Sigmoid colon (tissue), 7 donors: ENCODE results near the gene MBD4. TPM values are rescaled to one million over a fixed set of nuclear protein-coding genes. Genes with fewer than 3 reads are reported as not detected.

ENCODE experiments used
- DNase-seq: peaks from one replicate; pipeline ENCODE4 v3.0.0-alpha.2; 2019
- H3K27ac ChIP-seq, 4 donors: fragments of 200-600 bp; sonication (generic); one replicate each; pipeline ENCODE4 v1.5.1; 2016 to 2019; ENCODE audit warnings: mild to moderate bottlenecking in 1 of 4
- H3K27me3 ChIP-seq, 3 donors: fragments of 200-600 bp; sonication (generic); one replicate each; pipeline ENCODE4 v1.5.1; 2019; ENCODE audit warnings: mild to moderate bottlenecking in 1 of 3
- H3K36me3 ChIP-seq, 4 donors: fragments of 200-600 bp; sonication (generic); one replicate each; pipeline ENCODE4 v1.5.1; 2016 to 2019
- H3K4me1 ChIP-seq, 4 donors: fragments of 200-600 bp; sonication (generic); one replicate each; pipeline ENCODE4 v1.5.1; 2017 to 2019
- H3K4me3 ChIP-seq, 4 donors: fragments of 200-600 bp; sonication (generic); one replicate each; pipeline ENCODE4 v1.5.1; 2017 to 2019; ENCODE audit warnings: mild to moderate bottlenecking in 2 of 4, moderate library complexity in 1 of 4
- H3K9me3 ChIP-seq, 4 donors: fragments of 200-600 bp in 3 of 4; sonication (generic) in 3 of 4; one replicate each; pipeline versions ENCODE4 v1.5.1 to v1.6.1; 2013 to 2019
- CTCF ChIP-seq, 4 experiments: fragments of 450-650 bp in 3 of 4; fragments of 200-600 bp in 1 of 4; IDR thresholded peaks; one replicate each; pipeline ENCODE4 v1.5.1; 2016 to 2019; ENCODE audit warnings: antibody characterized with exemption in 4 of 4, mild to moderate bottlenecking in 3 of 4, moderate library complexity in 2 of 4
- EP300 ChIP-seq, 4 donors: sonication (generic); formaldehyde crosslinking; IDR thresholded peaks; one replicate each; pipeline ENCODE4 v1.6.1; 2017; ENCODE audit warnings: antibody characterized with exemption in 4 of 4
- POLR2A ChIP-seq, 2 donors: fragments of 450-650 bp; IDR thresholded peaks; one replicate each; pipeline ENCODE4 v1.6.1; 2016; ENCODE audit warnings: antibody characterized with exemption in 2 of 2, mild to moderate bottlenecking in 2 of 2, moderate library complexity in 2 of 2
- POLR2AphosphoS5 ChIP-seq, 4 donors: sonication (generic); formaldehyde crosslinking; IDR thresholded peaks; one replicate each; pipeline ENCODE4 v1.6.1; 2017; ENCODE audit warnings: antibody characterized with exemption in 4 of 4
- WGBS, 2 donors: extraction: QIAGEN DNeasy Blood & Tissue Kit; methylation state at CpG; one replicate each; pipeline ENCODE4 v1.1.7; 2013; 5-methylcytosine and 5-hydroxymethylcytosine counted together
- intact Hi-C: fragments of 100-400 bp; cut with DNase I; formaldehyde crosslinking; loops from one replicate; pipeline ENCODE4 v1.15.1; 2023
- polyA plus RNA-seq, 3 donors: library from polyadenylated mRNA; stranded (reverse); fragments of 200-250 nt; gene quantifications; one replicate each; pipeline ENCODE4 v1.2.3, GENCODE V29; 2013
- small RNA-seq, 3 donors: library from RNA; depleted of rRNA; stranded (forward); fragments of <200 nt; gene quantifications; one replicate each; pipeline ENCODE3, GENCODE V24; 2016
- total RNA-seq, 4 donors: library from RNA; depleted of rRNA; stranded (reverse); fragments of >200 nt; gene quantifications; one replicate each; pipeline ENCODE4 v1.1.0, GENCODE V29; 2016
- donor health status: healthy with polysubstance abuse.
- donor health status: Bipolar disorder and iron deficiency.
- donor health status: healthy.

MBD4 gene
- total and polyA plus RNA-seq, 7 donors: 11.8 to 21.6 (median 15.8) TPM

DNA sequence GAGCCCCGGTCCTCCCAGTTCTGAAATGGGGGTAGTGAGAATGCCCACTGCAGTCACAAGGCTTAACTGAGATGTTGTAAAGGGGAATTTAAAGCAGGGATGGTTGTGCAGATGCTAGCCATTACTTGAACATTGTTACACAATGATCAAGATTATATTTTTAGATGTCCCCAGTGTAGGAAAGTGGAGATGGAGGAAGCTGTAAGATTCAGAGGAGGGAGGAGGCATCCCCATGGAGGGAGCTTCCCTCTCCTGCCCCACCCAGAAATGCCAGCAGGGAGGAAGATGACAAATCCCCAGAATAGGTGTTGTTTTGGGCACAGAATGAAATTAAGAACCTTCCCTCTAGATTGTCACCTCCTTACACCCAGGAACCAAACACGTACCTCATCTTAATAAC, 57.4 kb downstream of the MBD4 start:
- Histone ChIP-seq H3K4me3 (no peak overlapping the region), H3K4me1 (no peaks in the 10 kb centered on the region), H3K36me3 (peaks cover 0 to 10% (median 3%) of the 10 kb centered on the region in 4 donors), H3K27ac (no peak overlapping the region), H3K27me3 (no peaks in the 10 kb centered on the region), H3K9me3 (no peaks in the 10 kb centered on the region)
- intact Hi-C loops: no loop called here
- 93% methylated on average over 2 of the region's 2 CpGs for whole genome bisulfite sequencing, 2 donors
- no peak for DNase-seq
- TF ChIP-seq EP300 (IDR thresholded peaks at IDR 0.05): no peak
- TF ChIP-seq POLR2A (IDR thresholded peaks at IDR 0.05): no peak
- no peak for TF ChIP-seq POLR2AphosphoS5 (IDR thresholded peaks at IDR 0.05)
- no peak for TF ChIP-seq CTCF (IDR thresholded peaks at IDR 0.05)

Small RNA genes within 50 kb of the gene (small RNA-seq; reads per million reads assigned to genes)
- gene SNORA7B: 7.2 to 43.2 (median 34.7) reads per million in 3 donors

Other genes starting within 250 kb of the MBD4 start
- gene COPG1, start 190.3 kb downstream of the MBD4 start, total RNA-seq: 10 to 100 TPM; 50.9 to 78.1 (median 57.9) TPM
- gene COPG1, start 190.3 kb downstream of the MBD4 start, polyA plus RNA-seq: 100 to 1,000 TPM; 104 to 151 (median 148) TPM
- 10 to 100 TPM; 15.2 to 22.5 (median 20.2) TPM for gene HMCES, start 161.1 kb downstream of the MBD4 start, total RNA-seq
- 10 to 100 TPM; 21.6 to 41.2 (median 25.4) TPM for gene HMCES, start 161.1 kb downstream of the MBD4 start, polyA plus RNA-seq
- under 1 TPM in 1 of 4 donors, not detected in 3; 0.36 TPM for gene EFCAB12, start 11.3 kb downstream of the MBD4 start, total RNA-seq
- gene EFCAB12, start 11.3 kb downstream of the MBD4 start, polyA plus RNA-seq: under 1 TPM in 2 of 3 donors, not detected in 1; 0.38 to 0.46 TPM
- gene IFT122, start 276 bp upstream of the MBD4 start, total RNA-seq: 10 to 100 TPM; 15.8 to 21.4 (median 17.8) TPM
- gene IFT122, start 276 bp upstream of the MBD4 start, polyA plus RNA-seq: 10 to 100 TPM in 2 of 3 donors, 1 to 10 TPM in 1; 4.2 to 15.6 (median 13.6) TPM
- gene RHO, start 88.7 kb upstream of the MBD4 start, total RNA-seq: not detected
- gene RHO, start 88.7 kb upstream of the MBD4 start, polyA plus RNA-seq: not detected
- gene H1-8, start 103.2 kb upstream of the MBD4 start, total RNA-seq: not detected
- gene H1-8, start 103.2 kb upstream of the MBD4 start, polyA plus RNA-seq: not detected
- gene PLXND1, start 166.7 kb upstream of the MBD4 start, total RNA-seq: 10 to 100 TPM; 36.9 to 77.0 (median 61.8) TPM
- 10 to 100 TPM in 2 of 3 donors, 1 to 10 TPM in 1; 9.6 to 42.0 (median 15.7) TPM for gene PLXND1, start 166.7 kb upstream of the MBD4 start, polyA plus RNA-seq